NOMO-1 treated with DMSO at 0.1 percent for 48 hours (cell line): ENCODE results near the gene SLC9A8.

Source experiments
- DNase-seq: peaks from one replicate; lab custom pipeline; 2025; ENCODE audit not compliant: unreplicated experiment; lab: John Stamatoyannopoulos, UW

The SLC9A8 gene

GRCh38 chr20:49811825-49812506, 662 bp upstream of the SLC9A8 start:
- DNase-seq = no peak

DNA sequence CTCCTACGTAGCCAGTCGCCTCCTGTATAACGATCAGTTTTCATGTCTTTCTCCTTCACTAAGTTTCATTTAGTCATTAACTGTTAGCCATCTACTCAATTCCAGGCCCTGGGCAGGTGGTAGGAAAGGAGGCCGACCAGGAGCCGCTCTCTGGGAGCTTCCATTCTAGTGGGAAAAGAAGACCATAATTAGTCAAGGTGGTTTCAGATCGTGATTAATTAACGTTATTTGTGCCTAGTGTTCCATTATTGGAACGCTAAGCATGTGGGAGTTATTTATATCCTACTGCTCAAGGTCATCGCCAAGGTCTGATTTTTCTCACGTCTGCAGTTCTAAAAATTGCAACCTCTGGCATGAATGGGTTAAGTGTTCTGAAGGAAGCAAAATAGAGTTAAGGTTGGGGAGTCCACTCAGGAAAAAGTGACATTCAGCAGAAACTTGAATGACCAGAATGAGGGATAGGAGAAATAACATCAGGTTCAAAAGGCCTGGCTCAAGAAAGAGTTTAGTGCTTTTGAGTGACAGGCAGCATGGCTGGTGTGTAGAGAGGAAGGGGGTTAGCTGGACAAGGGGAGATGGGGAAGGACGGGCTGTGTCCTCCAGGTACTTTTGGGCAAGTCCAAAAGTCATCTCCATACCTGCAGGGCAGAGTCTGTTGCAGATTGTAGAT, 812 bp downstream of the SLC9A8 start:
- DNase-seq = no peak

DNA sequence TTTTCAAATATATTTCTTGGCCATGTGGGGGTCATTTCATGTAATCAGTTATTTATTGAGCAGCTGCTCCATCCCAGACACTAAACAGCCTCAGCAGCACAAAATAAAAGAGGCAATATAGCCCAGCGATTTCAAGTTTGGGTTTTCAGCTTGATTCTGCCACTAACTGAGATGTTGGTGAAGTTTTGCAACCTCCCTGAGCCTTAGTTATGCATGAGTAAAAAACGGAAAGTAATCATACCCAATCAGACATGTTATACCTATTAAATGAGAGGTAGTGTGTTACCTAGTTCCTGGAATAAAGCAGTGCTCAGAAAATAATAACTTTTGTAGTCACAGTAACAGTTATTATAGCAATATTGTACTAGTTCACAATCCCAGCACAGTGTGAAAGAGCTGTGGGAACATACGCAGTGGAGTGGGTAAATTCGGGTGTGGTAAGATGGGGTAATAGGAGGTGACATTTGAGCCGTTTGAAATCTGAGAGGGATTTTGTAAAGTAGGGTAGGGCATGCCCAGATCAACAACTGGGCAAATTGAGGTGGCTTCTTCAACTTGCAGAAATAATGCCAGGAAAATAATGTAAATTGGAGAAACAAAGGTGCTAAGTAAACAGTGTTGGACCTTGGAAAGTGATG, 1.5 kb downstream of the SLC9A8 start:
- peak; percentile 73 for DNase-seq

DNA sequence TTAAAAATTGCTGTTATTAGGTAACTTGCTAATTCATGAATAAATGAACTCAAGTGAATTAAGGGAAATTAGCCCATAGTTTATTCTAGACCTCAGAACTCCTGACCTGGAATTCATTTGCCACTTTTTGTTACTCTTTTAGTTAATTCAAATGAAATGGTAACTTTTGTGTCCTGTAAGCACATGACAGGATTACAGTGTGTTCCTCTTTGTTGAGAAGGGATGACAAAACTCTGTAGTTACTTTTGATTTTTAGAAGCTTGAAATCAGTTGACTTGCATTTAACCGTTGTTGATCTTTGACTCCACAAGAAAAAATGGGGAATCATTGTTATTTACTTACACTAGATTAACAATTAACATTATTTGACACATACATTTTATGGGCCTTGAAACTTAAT, 6.2 kb downstream of the SLC9A8 start:
- no peak for DNase-seq

- DNase-seq = no peak
Measured at GRCh38 chr20:49819702-49820101, 7.1 kb downstream of the SLC9A8 start.

DNA sequence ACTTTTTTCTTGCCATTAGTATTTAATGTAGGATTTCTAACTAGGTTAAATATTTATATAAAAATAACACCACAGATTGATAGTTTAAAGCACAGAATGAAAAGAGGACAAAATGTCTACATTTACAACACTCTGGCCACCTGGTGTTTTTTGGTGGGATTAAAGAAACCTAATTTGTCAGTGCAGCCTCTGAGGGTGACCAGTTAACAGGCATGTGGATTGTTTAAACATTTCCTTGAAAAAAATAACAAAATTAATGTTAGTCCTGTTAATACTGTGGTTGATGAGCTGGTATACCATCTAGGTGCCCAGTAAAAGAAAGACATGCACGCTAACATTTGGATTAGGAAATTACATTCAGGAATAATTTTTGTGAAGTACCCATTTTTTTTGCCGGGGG, 8.8 kb downstream of the SLC9A8 start:
- no peak for DNase-seq

GRCh38 chr20:49821870-49822331, 9.3 kb downstream of the SLC9A8 start:
- DNase-seq = peak; percentile 46

DNA sequence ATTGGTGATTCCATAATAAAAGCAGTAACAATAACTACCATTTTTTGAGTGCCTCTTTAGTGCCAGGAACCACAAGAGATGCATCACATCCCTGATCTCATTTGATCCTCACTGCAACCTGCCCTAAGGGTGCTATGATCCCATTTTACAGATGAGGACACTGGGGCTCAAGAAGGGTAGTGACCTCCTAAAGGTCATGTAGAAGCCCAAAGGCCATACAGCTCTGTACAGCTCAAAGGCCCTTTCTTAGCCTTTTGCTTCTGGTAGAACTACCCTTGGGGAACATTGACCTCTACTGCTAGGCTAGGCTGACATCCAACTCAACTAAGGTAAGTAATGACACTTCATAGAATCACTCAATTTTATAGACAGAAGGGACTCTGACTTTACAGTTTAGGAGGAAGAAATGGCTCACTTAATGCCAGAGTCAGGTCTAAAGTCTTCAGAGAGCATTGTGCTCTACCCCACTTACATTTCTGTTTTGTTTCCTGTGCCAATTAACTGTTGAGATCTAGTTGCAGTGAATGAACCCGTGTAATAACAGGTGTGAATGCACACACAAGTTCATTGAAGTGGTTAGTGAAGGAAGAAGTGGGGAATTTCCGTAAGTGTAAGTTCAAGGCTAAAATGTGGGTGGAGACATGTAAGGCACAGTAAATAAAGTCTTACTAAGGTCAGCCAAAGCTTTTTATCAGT, 10.7 kb downstream of the SLC9A8 start:
- DNase-seq = no peak

DNA sequence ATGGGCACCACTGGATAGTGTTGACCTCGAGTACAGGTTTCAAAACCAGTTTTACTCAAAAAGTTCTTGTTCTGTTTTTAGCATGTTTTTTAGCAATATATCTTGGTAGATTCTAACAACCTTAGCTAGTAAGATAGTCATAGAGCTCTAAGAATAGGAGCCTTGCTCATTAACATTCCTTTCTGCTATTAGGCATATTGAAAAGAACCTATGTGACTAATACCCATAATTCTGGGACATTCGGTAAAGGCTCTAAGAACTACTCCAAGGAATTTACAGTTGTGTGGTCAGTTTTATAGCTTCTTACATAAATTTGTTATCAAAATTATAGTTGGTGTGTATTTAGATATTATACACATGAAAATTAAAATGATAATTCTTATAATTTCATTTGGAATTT, 11.6 kb downstream of the SLC9A8 start:
- DNase-seq = no peak

- DNase-seq = no peak
Measured at GRCh38 chr20:49825521-49826033, 12.9 kb downstream of the SLC9A8 start.

- DNase-seq = no peak
Measured at GRCh38 chr20:49831022-49831769, 18.6 kb downstream of the SLC9A8 start.

DNA sequence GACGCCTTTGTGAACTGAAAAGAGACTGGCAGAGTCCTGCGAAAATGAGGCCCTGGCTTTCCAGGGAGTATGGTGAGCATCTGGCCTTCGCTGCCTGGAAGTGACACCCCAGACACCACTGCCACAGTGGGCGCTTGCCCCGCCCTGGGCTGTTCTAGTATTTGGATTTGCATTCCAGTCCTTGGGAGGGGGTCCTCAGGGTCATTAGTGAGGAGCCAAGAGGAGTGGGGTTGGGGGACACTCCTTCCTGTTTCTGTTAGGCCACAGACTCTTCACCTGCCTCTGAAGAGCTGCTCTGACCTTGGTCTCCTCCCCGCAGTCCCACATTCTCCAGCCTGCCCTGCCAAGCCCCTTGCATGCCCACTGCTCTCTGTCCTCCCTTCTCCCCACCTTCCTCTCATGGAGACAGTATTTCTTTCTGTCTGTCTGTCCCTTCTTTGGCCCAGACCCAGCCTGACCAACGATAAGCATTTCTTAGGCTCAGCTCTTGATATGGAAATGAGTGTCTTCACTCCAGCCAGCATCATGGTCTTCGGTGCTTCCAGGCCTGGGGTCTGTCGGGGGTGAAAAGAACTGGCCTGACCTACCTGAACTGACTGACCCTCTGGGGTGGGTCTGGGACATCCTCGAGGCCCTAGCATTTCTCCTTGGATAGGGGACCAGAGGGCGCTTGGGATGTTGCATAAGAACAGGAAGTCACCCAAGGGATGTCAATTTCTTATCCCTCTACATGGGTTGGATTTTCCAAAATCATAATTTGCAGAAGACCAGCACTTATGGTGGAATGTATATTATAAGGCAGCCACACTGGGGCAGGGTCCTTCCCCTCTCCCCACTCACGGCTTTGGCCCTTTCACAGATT, 19.4 kb downstream of the SLC9A8 start:
- no peak for DNase-seq

DNA sequence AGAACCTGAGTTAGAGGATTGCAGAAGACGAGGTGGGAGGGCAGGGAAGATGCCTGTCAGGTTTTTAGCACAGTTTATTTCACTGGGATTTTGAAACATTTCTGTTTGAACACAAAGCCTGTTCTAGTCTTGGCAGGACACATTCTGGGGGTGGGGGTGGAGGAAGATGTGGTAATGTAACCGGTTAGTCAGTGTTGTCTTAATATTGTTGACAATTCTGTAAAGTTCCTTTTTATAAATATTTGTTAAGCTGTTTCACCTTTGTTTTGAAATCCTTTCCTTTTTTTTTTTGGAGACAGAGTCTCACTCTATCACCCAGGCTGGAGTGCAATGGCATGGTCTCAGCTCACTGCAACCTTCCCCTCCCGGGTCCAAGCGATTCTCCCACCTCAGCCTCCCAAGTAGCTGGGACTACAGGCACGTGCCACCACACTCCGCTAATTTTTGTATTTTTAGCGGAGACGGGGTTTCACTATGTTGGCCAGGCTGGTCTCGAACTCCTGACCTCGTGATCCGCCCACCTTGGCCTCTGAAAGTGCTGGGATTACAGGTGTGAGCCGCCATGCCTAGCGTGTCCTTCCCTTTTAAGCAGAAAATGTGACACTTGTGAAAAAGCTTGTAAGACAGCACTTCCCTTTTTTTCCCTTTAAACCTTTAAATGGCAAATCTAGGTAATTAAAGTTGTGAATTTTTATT, 20.2 kb downstream of the SLC9A8 start:
- DNase-seq = peak; percentile 42

DNA sequence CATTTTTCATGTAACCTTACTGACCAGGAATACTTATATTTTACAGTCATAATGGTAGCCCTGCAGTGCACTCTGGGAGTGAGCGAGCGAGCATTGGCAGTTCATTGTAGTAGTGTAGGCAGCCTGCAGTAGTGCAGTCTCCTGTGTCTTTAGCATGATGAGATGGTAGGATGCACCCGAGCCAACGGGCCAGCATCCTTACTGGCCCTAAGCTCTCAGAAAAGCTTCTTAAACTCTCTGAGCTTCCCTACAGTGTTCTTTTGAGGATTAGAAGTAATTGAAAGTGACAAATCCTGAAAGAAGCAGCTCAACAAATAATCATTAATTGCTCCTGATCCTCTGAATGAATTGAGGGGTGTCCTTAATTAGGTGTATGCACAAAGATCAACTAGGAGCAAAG, 20.9 kb downstream of the SLC9A8 start:
- no peak for DNase-seq

DNA sequence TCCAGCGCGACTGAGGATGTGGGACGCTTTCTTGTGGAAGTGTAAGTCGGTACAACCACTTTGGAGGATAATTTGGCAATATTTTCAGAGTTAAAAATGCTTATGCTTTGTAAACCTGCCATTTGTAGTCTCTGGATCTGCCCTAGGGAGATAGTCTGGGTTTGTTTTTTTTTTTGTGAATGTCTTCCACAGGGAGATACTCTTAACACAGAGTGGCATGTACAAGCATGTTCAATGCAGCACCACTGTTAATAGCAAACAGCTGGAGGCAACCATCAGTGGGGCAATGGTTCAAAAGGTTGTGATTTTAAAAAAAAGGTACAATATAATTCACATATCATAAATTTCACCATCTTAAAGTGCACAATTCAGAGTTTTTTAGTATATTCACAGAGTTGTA, 22.4 kb downstream of the SLC9A8 start:
- no peak for DNase-seq

- no peak for DNase-seq
Measured at GRCh38 chr20:49838546-49838945, 25.9 kb downstream of the SLC9A8 start.

GRCh38 chr20:49843139-49843538, 30.5 kb downstream of the SLC9A8 start:
- DNase-seq = no peak

DNA sequence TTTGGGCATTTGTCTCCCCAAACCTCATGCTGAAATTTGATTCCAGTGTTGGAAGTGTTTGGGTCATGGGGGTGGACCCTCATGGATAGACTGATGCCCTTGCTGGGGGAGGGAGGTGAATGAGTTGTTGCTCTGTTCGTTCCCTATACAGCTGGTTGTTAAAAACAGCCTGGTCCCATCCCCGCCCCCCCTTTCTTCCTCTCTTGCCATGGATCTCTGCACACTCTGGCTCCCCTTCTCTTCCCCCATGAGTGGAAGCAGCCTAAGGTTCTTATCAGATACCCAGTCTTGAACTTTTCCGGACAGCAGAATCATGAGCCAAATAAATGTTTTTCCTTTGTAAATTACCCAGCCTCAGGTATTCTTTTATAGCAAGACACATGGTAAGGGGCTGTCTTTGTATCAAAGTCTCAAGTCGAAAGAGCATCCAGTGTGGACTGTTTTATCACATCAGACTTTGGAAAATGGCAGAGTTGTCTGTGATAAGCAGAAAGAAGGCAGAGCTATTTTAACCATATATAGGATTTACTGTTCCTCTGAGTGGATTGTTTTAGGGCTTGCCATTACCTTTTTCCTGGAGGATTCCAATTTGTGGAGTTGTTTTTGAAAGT, 31.2 kb downstream of the SLC9A8 start:
- no peak for DNase-seq

GRCh38 chr20:49845060-49845459, 32.4 kb downstream of the SLC9A8 start:
- peak; percentile 45 for DNase-seq
